Immature natural killer cell (primary cell): ENCODE data around the gene CFAP100. TPM values are rescaled to one million over a fixed set of nuclear protein-coding genes. Genes with fewer than 3 reads are reported as not detected.
A peak's percentile ranks its signal among the peaks of the same experiment; 100 is the strongest.

Source experiments
- DNase-seq, 3 donors: peaks; one replicate each; pipeline ENCODE4 v3.0.0; 2022; ENCODE audit warnings: mixed read lengths in 1 of 3
- H3K27ac Mint-ChIP-seq, 6 donors: one replicate each; pipeline ENCODE4 v1.8.0; 2020; ENCODE audit warnings: mixed read lengths in 6 of 6, mild to moderate bottlenecking in 5 of 6, inconsistent platforms in 4 of 6, moderate library complexity in 3 of 6
- H3K27me3 Mint-ChIP-seq, 3 donors: one replicate each; pipeline ENCODE4 v1.8.0; 2020 to 2021; ENCODE audit warnings: low read depth in 3 of 3, mild to moderate bottlenecking in 3 of 3, mixed read lengths in 3 of 3, moderate library complexity in 3 of 3, inconsistent platforms in 1 of 3
- H3K36me3 Mint-ChIP-seq, 3 donors: one replicate each; pipeline ENCODE4 v1.8.0; 2020; ENCODE audit warnings: mixed read lengths in 3 of 3, inconsistent platforms in 2 of 3, mild to moderate bottlenecking in 2 of 3
- H3K4me1 Mint-ChIP-seq, 2 donors: one replicate each; pipeline ENCODE4 v1.8.0; 2020; ENCODE audit warnings: inconsistent platforms in 2 of 2, mild to moderate bottlenecking in 2 of 2, mixed read lengths in 2 of 2, moderate library complexity in 1 of 2
- H3K4me3 Mint-ChIP-seq, 5 donors: one replicate each; pipeline ENCODE4 v1.8.0; 2020; ENCODE audit warnings: mild to moderate bottlenecking in 5 of 5, mixed read lengths in 5 of 5, inconsistent platforms in 3 of 5, moderate library complexity in 3 of 5
- H3K9me3 Mint-ChIP-seq, 6 donors: one replicate each; pipeline ENCODE4 v1.8.0; 2020; ENCODE audit warnings: mild to moderate bottlenecking in 6 of 6, mixed read lengths in 6 of 6, inconsistent platforms in 4 of 6, moderate library complexity in 3 of 6
- polyA plus RNA-seq, 3 donors: library from polyadenylated mRNA; unstranded; fragments of 300-500 nt; fragmentation: Illumina TruSeq; gene quantifications; one replicate each; pipeline ENCODE4 v1.2.3, GENCODE V29; 2021

Gene CFAP100
- polyA plus RNA-seq: not detected

- Mint-ChIP-seq H3K4me3 (no peak within 1 kb of the TSS), H3K27ac (no peak within 1 kb of the TSS), H3K4me1 (peaks cover 0 to 2% of the 10 kb centered on the region in 2 donors), H3K36me3 (no peaks in the 10 kb centered on the region), H3K9me3 (no peaks in the 10 kb centered on the region), H3K27me3 (peaks cover 5 to 9% (median 7%) of the 10 kb centered on the region in 3 donors)
- DNase-seq: no peak
Observed at GRCh38 chr3:126394179-126394976, at the start of gene CFAP100. Gene CFAP100, plus strand, starts transcription at chr3:126394909. Its CDS starts 1,092 bp downstream, at chr3:126396001.

- Mint-ChIP-seq H3K36me3 (no peaks in the 10 kb centered on the region), H3K9me3 (no peaks in the 10 kb centered on the region), H3K4me1 (peaks cover 0 to 1% of the 10 kb centered on the region in 2 donors), H3K27me3 (peaks cover 0 to 6% (median 0%) of the 10 kb centered on the region in 3 donors), H3K27ac (no peak overlapping the region), H3K4me3 (no peak overlapping the region)
- no peak for DNase-seq
Observed at GRCh38 chr3:126345231-126345630, 49.5 kb upstream of the CFAP100 start.

GRCh38 chr3:126345641-126346460 is 48.9 kb upstream of the CFAP100 start:
- Mint-ChIP-seq H3K27me3 (peaks cover 0 to 6% (median 0%) of the 10 kb centered on the region in 3 donors), H3K36me3 (no peaks in the 10 kb centered on the region), H3K27ac (no peak overlapping the region), H3K9me3 (no peaks in the 10 kb centered on the region), H3K4me3 (no peak overlapping the region), H3K4me1 (peaks cover 0 to 1% of the 10 kb centered on the region in 2 donors)
- DNase-seq: no peak

GRCh38 chr3:126346466-126346865 is 48.2 kb upstream of the CFAP100 start:
- H3K36me3 Mint-ChIP-seq: no peaks in the 10 kb centered on the region
- peaks cover 0 to 1% of the 10 kb centered on the region in 2 donors for H3K4me1 Mint-ChIP-seq
- H3K4me3 Mint-ChIP-seq: no peak overlapping the region
- H3K9me3 Mint-ChIP-seq: no peaks in the 10 kb centered on the region
- DNase-seq: no peak
- peaks cover 0 to 3% (median 0%) of the 10 kb centered on the region in 3 donors for H3K27me3 Mint-ChIP-seq
- H3K27ac Mint-ChIP-seq: no peak overlapping the region

GRCh38 chr3:126347543-126348161 is 47.1 kb upstream of the CFAP100 start:
- DNase-seq: no peak

GRCh38 chr3:126348308-126348920 is 46.3 kb upstream of the CFAP100 start:
- no peak for DNase-seq
- H3K27me3 Mint-ChIP-seq: peaks cover 0 to 2% (median 0%) of the 10 kb centered on the region in 3 donors
- H3K4me3 Mint-ChIP-seq: no peak overlapping the region
- H3K27ac Mint-ChIP-seq: no peak overlapping the region
- no peaks in the 10 kb centered on the region for H3K9me3 Mint-ChIP-seq
- H3K4me1 Mint-ChIP-seq: peaks cover 0 to 1% of the 10 kb centered on the region in 2 donors
- no peaks in the 10 kb centered on the region for H3K36me3 Mint-ChIP-seq

More at GRCh38 chr3:126347543-126348161, 47.1 kb upstream of the CFAP100 start:
- H3K4me1 Mint-ChIP-seq: peaks cover 0 to 1% of the 10 kb centered on the region in 2 donors
- no peaks in the 10 kb centered on the region for H3K36me3 Mint-ChIP-seq
- peaks cover 0 to 5% (median 0%) of the 10 kb centered on the region in 3 donors for H3K27me3 Mint-ChIP-seq
- no peak overlapping the region for H3K27ac Mint-ChIP-seq
- no peaks in the 10 kb centered on the region for H3K9me3 Mint-ChIP-seq
- H3K4me3 Mint-ChIP-seq: no peak overlapping the region

GRCh38 chr3:126349071-126349470 is 45.6 kb upstream of the CFAP100 start:
- H3K4me1 Mint-ChIP-seq: peaks cover 0 to 1% of the 10 kb centered on the region in 2 donors
- H3K27ac Mint-ChIP-seq: peak overlapping the region in 1 of 6 donors; percentile 24
- no peaks in the 10 kb centered on the region for H3K9me3 Mint-ChIP-seq
- peaks cover 0 to 5% (median 2%) of the 10 kb centered on the region in 3 donors for H3K27me3 Mint-ChIP-seq
- no peak for DNase-seq
- no peak overlapping the region for H3K4me3 Mint-ChIP-seq
- no peaks in the 10 kb centered on the region for H3K36me3 Mint-ChIP-seq

GRCh38 chr3:126349611-126350501 is 44.9 kb upstream of the CFAP100 start:
- no peaks in the 10 kb centered on the region for H3K36me3 Mint-ChIP-seq
- peaks cover 0 to 5% (median 2%) of the 10 kb centered on the region in 3 donors for H3K27me3 Mint-ChIP-seq
- H3K9me3 Mint-ChIP-seq: no peaks in the 10 kb centered on the region
- no peak overlapping the region for H3K4me3 Mint-ChIP-seq
- no peak for DNase-seq
- H3K27ac Mint-ChIP-seq: no peak overlapping the region
- peaks cover 0 to 1% of the 10 kb centered on the region in 2 donors for H3K4me1 Mint-ChIP-seq

- H3K36me3 Mint-ChIP-seq: no peaks in the 10 kb centered on the region
- no peak overlapping the region for H3K4me3 Mint-ChIP-seq
- DNase-seq: no peak
- H3K9me3 Mint-ChIP-seq: no peaks in the 10 kb centered on the region
- H3K4me1 Mint-ChIP-seq: peaks cover 0 to 4% of the 10 kb centered on the region in 2 donors
- H3K27ac Mint-ChIP-seq: peak overlapping the region in 1 of 6 donors; percentile 13
- H3K27me3 Mint-ChIP-seq: peaks cover 2 to 6% (median 5%) of the 10 kb centered on the region in 3 donors
Observed at GRCh38 chr3:126350502-126351085, 44.1 kb upstream of the CFAP100 start.

- Mint-ChIP-seq H3K9me3 (no peaks in the 10 kb centered on the region), H3K4me3 (no peak overlapping the region), H3K27me3 (peaks cover 2 to 6% (median 5%) of the 10 kb centered on the region in 3 donors), H3K36me3 (no peaks in the 10 kb centered on the region), H3K4me1 (peaks cover 2 to 8% of the 10 kb centered on the region in 2 donors), H3K27ac (no peak overlapping the region)
- no peak for DNase-seq
Observed at GRCh38 chr3:126351086-126351770, 43.5 kb upstream of the CFAP100 start.

- Mint-ChIP-seq H3K4me1 (peaks cover 6 to 11% of the 10 kb centered on the region in 2 donors), H3K9me3 (peaks cover 0 to 3% (median 0%) of the 10 kb centered on the region in 6 donors), H3K27me3 (peaks cover 6 to 11% (median 8%) of the 10 kb centered on the region in 3 donors), H3K4me3 (no peak overlapping the region), H3K36me3 (no peaks in the 10 kb centered on the region), H3K27ac (no peak overlapping the region)
- no peak for DNase-seq
Observed at GRCh38 chr3:126351771-126352475, 42.8 kb upstream of the CFAP100 start.
